ENCODE results near the gene HIP1. TPM values are rescaled to one million over a fixed set of nuclear protein-coding genes. Genes with fewer than 3 reads are reported as not detected.
"Not testable (repeated sequence)": the region's sequence is repeated elsewhere in the genome, so short reads cannot be mapped to it uniquely, and the experiment has no call there.

HIP1 gene
- total RNA-seq, 1 donor from 2014 or later, result 11.8 TPM

DNA sequence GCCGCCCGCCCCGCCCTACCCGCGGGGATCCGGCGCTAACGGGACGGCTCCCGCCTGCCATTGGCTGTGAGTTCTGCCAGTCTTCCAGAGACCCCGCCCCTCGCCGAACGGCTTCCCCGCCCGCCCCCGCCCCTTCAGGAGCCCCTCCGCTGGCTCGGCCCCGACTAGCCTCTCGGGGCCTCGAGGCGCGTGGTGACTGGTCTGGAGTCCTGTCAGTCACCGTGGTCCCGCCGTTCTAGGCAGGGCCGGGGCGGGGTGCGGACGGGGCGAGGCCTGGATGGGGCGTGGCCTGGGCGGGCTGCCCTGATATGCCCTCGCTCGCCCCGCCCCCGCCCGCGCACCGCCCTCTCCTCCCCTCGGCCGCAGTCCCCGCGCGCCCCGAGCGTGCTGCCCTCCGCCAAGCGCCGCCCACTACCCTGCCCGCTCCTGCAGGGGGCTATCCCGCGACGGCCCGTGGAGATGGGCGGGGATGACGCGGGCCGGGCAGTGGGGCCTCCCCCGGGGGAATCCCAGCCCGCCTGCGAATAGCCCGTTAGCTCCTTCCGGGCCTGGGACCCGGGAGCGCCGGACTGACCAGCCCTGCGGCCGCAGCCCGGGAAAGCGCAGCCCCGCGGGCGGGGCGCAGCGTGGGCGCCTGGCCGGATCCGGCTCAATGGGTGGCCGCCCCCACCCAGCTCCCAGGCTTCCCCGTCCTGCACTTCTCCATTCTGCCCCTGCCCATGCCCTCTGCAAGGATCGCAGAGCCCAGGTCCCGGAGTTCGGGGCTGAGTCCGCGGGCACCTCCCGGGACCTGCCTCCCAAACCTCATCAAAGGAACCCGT lies 444 bp upstream of the HIP1 start:
- peak; percentile 99 for DNase-seq

DNA sequence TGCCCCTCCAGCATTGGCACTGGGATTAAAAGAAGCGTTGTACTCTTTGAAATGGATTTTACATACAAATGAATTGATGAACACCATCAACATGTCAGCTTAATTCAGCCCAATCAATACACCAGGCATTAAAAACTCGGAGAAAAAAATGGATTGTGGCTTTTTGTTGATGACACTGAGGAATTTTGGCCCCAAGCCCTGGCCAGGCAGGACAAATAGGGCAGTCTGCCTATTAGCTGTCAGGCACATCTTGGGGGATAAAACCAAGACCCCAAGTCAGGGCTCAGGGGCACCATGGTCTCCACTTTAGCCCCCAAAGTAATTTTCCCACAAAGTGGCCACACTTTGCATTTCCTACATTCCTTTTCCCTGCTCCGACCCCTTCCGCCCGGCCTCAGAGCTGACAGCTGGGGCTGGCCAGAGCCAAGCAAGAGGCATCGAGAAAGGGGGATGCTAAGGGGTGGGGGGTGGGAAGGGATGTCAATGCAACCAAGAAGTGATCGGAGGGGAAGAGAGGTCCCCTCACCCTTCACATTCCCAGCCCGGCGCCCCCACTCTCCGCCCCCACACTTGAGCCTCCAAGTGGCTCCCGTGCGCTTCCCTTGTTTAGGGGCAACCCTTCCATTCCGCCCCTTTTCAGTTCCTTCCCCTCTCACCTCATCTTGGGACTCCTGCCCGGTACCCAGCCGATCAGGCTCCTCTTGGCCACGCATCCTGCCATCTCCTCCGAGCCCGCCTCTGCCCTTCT lies 711 bp downstream of the HIP1 start:
- DNase-seq, result no peak

DNA sequence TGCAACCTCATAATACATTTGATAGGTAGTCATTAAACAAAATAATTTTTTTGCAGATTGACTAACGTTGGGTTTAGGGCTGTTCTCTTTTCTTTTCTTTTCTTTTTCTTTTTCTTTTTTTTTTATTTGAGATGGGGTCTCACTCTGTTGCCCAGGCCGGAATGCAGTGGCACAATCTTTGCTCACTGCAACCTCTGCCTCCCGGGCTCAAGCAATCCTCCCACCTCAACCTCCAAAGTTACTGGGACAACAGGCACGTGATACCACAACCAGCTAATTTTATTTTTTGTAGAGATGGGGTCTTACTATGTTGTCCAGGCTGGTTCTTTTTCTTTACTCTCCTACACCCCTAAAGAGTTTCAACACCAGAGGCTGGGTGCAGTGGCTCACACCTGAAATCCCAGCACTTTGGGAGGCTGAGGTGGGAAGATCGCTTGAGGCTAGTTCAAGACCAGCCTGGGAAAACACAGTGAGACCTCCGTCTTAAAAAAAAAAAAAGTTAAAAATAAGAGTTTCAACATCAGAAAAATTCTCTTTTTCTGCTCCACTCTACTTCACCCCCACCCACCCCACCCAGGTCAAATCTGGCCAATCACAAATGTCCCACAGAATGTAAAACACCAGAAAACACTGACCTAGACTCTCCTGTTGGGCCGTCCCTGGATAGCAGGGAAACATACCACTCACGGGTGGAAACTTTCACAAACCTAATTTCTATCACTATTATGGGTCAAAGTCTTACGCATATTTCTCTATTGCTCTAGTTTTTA lies 3.0 kb downstream of the HIP1 start:
- no peak for DNase-seq

DNA sequence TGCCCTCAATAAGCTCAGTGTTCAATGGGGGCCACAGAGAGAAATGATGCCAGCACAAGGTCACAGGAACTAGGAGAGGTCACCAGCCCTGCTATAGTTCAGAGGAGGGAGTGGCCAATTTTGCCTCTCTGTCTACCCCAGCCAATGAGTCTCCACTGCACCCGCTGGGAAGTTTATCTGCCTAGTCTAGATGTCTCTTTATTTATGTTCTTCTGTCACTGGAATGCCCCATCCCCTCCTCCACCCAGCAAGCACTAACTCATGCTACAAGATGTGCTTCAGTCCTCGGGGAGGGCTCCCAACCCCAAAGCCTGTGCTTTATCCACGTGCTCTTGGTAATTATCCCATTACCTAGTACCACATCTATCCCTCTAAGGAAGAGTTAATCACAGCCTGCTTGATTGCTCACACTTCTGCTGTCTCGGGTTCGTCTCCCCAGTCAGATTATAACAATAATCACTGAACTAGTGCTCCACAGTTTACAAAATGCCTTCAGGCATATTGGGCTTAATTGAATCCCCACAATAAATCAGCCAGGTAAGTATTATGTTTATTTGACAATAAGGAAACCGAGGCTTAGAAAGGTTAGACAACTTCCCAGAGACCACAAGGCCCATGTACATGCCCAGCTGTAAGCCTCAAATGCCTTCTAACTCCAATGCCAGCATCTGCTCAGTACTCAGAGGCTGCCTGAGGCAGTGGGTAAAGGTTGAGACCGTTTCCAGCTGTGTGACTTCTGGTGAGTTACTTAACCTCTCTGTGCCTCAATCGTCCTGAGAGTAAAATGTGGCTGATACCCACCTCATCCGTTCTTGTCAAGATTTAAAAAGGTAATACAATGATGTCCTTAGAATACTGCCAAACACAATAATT lies 3.9 kb downstream of the HIP1 start:
- DNase-seq, result no peak

DNA sequence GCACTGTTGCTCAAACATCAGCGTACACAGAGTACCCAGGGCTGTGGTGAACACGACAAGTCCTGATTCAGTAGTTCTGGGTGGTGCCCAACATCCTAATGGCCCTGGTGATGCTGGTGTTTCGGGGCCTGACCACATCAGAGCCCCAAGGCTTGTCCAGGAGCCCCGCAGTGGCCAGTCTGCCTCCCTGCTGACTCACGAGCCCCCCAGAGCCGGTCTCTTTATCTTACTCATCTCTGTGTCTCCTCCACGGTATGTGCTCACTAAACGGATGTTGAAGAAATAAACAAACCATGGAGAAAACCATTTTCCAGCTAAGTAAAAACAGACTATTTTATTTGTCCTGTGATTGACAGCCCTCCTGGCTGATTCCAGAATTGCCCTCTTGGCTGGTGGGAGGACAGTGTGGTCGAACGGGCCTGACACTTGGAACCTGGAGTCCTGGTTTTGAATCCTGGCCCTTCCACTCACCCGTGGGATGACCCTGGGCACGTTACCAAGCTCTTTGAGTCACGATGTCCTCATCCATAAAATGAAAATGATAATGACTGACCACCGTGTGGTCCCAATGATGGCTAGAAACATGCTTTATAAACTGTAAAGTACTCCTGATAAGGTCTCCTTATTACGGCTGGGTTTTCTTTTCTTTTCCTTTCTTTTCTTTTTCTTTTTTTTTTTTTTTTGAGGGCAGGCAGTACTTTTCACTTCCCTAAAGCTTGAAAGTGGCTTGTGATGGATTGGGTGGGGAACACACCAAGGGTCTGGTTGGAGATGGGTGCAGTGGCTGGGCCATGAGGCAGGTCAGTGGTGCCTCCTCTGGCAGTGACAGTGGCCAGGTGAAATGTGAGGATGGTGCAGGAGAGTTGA lies 5.7 kb downstream of the HIP1 start:
- no peak for DNase-seq

DNA sequence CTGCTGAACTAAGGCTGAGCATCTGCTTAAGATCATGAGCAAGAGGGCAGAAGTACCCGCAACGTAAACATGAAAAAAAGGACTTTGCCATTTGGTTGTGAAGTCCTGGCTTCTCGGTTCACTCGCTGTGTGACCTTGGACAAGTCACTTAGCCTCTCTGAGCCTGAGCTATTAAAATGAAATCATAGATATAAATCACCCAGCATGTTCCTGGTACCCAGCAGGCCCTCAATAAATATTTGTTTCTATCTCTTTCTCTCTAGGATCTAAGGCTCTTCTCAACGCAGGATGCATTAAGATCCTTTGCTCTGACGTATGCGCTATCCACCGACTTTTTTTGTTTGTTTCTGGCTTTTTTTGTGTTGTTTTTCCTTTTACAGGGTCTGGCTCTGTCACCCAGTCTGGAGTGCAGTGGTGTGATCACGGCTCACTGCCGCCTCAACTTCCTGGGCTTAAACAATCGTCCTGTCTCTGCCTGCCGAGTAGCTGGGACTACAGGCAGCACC lies 6.7 kb downstream of the HIP1 start:
- DNase-seq, result no peak

DNA sequence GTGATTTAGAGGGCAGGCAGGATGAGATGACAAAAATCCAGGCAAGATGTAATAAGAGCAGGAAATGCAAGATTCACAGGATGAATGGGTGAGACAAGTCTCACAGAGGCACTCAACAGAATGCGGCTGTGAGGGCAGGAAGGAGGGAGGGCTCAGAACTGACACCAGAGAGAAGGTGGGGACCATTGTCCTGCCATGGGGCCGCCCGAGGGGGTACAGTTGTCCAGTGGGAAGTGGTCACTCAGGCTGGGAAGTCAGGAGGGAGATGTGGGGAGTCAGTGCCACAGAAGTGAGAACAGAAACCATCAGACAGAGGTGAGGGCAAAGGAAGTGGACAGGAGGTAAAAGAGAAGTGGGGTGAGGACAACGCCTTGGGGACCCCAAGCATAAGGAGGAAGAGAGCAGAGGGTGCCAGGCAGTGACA lies 8.9 kb downstream of the HIP1 start:
- DNase-seq, result no peak

DNA sequence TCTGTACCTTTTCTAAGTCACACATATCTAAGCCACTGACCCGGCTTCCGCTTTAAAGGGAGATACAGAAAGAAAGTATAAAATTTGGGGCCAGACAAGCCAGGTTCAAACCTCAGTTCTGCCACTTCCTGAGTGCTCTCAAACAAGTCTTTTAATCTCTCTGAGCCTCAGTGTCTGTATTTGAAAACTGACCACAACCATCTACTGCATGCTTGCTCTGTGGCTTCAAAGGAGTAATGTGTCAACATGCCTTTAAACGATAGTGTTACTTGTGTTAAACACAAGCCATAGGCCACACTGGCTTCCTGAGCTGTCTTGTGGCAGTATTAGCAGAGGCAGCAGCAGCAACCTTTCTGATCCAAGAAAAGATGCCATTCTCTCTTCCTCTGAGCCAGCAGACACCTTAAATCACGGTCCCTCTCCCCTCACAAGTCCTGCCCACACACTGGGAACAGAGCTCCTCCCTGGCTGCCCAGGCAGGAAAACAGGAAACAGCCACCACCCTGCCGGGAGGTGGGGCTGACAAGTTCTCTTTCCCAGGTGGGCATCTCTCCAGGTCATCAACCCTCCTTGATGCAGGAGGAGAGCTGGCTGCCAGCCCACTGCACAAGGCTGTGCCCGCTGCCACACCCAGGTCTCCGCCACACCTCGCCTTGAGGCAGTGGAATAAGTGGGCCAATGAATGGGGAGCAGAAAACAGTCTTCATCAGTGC lies 10.7 kb downstream of the HIP1 start:
- DNase-seq, result no peak

DNA sequence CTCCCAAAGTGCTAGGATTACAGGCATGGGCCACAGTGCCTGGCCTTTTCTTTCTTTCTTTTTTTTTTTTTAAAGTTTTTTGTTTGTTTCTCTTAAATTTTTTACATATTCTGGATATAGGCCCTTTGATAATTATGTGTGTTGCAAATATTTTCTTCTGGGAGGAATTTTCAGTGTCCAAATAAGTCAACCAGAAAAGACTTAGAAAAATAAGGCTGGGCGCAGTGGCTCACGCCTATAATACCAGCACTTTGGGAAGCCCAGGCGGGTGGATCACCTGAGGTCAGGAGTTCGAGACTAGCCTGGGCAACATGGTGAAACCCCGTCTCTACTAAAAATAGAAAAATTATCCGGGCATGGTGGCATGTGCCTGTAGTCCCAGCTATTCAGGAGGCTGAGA lies 11.4 kb downstream of the HIP1 start:
- not testable (repeated sequence) for DNase-seq

DNA sequence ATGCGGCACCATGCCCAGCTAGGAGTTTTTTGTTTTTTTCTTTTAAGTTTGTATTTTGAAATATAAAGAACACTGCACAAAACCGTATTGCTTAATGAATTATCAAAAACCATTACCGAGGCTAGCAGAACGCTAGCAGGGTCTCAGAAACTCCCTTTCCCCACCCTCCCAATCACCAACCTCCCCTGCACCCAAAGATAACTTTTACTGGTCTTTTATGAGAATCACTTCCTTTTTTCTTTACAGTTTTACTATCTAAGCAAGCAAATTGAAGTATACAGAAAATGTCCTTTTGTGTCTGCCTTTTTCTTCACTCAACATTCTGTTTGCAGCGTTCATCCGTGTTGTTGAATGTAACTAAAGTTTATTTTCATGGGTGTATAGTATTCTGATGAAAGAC lies 13.4 kb downstream of the HIP1 start:
- DNase-seq, result no peak

DNA sequence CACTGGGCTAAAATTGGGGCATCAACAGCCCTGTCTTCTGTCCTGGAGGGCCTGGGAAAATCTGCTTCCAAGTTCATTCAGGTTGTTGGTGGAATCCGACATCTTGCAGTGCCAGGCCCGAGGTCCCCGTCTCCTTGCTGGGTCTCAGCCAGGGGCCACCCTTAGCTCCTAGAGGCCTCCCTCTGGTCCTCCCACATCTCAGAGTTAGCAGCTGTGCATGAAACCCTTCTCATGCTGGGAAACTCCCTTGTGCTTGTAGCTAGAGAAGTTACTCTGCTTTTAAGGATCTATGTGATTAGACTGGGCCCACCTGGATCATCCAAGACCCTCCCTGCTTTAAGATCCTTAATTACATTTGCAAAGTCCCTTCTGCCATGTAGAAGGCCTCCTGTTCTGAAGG lies 15.3 kb downstream of the HIP1 start:
- no peak for DNase-seq

DNA sequence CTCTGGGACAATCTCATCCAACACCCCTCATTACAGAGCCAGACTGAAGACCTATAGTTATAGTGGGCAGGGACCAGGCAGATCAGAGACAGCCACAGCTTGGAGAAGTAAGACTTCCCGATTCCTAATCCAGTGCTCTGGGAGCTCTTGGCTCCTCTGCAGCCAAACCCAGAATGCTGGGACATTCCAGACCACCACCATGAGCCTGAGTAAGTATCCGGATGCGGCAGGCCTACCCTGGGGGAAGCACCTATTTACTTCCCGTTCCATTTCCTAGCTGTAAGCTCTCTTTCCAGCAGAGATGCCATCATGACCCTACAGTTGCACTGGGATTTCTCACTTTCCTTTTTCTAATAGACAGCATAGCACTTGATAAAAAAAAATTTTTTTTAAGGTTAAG lies 16.4 kb downstream of the HIP1 start:
- DNase-seq, result no peak

DNA sequence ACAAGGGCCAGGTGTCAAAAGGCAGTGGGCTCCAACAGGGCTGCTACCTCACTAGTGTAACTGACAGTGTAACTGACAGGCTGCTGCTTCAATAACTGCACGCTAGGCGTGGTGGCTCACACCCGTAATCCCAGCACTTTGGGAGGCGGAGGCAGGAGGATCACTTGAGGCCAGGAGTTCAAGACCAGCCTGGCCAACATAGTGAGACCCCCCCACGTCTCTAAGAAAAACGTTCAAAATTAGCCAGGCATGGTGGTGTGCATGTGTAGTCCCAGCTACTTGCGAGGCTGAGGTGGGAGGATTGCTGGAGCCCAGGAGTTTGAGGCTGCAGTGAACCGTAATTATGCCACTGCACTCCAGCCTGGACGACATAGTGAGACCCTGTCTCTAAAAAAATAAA lies 16.8 kb downstream of the HIP1 start:
- DNase-seq, result not testable (repeated sequence)

DNA sequence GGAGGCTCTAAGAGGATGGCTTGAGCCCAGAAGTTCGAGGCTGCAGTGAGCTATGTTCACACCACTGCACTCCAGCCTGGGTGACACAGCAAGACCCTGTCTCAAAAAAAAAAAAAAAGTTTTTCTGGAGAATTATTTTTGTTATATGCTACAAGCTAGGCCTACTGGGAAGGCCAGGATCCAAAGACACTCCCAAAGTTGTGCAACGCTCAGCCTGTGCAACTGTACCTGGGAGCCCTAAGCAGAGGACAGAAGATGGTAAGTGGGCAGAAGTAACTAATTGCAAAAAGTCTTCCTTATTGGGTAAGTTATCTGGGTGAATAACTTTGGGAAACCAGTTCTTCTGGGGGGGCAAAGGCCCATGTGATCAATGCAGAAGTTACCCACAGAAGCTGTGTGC lies 17.3 kb downstream of the HIP1 start:
- DNase-seq, result no peak

DNA sequence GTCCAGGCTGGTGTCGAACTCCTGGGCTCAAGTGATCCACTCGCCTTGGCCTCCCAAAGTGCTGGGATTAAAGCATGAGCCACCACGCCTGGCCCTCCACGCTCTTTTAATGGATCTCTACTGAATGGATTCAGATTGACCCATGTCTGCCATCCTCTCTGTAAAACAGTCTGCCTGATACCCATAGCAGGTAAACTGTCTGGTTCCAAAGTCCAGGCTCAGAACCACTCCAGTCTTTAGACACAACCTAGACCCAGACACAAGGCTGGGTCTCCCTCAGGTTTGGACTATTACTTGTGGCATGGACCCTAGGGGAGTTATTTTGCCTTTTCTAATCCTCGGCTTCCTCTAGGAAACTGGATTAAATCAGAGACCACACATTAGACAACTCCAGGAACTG lies 19.1 kb downstream of the HIP1 start:
- no peak for DNase-seq

DNA sequence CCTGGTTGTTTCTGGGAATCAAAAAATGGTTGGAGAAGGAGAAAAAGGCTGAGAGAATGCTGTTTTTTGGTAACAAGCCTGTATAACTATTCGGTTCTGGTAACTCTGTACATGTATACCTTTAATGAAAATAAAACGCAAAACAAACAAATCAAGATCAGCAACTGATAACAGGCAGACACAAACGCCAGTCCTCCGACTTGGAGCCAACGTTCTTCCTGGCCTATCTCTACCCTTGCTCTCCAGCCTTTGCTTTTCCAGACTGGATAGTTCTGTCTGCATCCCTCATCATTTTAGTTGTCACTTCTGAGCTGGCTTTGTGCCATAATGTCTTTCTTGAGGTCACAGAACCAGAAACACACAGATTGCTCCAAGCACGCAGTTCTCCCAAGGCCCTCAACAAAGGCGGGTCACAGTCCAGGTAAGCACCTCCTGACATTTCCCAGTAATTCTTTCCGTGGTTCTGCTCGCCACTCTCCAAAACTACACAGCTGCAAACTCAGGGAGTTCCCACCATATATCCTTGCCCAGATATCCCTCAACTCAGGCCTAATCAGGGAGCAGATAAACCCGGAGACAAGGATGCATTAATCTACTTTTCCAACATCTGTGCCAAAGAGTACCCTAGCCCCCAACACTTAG lies 20.2 kb downstream of the HIP1 start:
- no peak for DNase-seq

DNA sequence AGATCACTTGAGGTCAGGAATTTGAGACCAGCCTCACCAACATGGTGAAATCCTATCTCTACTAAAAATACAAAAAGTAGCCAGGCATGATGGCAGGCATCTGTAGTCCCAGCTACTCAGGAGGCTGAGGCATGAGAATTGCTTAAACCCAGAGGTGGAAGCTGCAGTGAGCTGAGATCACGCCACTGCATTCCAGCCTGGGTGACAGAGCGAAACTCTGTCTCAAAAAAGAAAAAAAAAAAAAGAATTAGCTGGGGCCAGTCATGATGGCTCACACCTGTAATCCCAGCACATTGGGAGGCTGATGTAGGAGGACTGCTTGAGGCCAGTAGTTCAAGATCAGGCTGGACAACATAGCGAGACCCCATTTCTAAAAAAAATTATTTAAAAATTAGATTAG lies 21.0 kb downstream of the HIP1 start:
- not testable (repeated sequence) for DNase-seq

DNA sequence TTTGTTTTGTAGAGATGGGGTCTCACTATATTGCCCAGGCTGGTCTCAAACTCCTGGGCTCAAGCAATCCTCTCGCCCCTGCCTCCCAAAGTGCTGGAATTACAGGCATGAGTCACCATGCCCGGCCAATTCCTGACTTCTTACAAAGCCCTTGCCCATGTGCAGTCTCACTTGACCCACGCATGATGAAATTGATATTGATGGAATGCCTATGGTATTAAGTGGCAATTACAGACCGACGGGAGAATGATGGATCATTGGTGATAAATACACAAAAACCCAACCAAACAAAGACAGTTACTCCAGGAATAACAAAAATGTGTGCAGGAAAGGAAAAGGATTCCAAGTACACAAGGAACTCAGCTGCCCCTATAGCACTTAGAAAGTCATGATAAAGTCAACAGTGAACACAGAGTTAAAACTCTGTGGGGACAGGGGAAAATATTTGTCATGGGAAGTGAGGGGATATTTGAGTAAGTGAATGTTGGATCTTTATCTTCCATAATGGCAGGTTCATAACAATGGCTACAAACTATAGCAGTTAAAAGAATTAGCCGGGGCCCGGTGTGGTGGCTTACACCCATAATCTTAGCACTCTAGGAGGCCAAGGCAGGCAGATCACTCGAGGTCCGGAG lies 21.6 kb downstream of the HIP1 start:
- DNase-seq, result no peak

DNA sequence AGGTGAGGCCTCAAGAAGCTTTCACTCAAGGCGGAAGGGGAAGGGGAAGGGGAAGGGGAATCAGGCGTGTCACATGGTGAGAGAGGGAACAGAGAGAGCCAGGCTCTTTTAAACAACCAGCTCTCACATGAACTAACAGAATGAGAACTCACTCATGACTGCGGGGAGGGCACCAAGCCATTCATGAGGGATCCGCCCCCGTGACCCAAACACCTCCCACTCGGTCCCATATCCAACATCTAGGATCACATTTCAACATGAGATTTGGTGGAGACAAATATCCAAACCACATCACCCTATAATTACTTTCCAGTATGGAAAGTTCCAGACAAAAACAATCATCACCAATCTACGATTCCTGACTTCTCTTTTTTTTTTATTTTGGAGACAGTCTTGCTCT lies 22.9 kb downstream of the HIP1 start:
- DNase-seq, result no peak

Data from skin of body (tissue), 2 donors.